Activated effector memory CD4-positive, alpha-beta T cell treated with Interleukin-2 at 50 U/mL for 16 hours (primary cell): ENCODE measurements around the gene PTCD2.
"Not testable (repeated sequence)": the region's sequence is repeated elsewhere in the genome, so short reads cannot be mapped to it uniquely, and the experiment has no call there.

Experiments
- DNase-seq: peaks from one replicate; pipeline ENCODE4 v3.0.0-alpha.2; 2020

The PTCD2 gene

GRCh38 chr5:72319976-72320752 is at the start of gene PTCD2, which contains the start of gene MRPS27:
PTCD2 (plus strand) TSS chr5:72320373; CDS start chr5:72320383, 10 bp downstream.
MRPS27 (minus strand) TSS chr5:72320240; CDS start chr5:72320221, 19 bp downstream.
- peak; percentile 90 for DNase-seq

- no peak for DNase-seq
Measured at GRCh38 chr5:72271702-72272101, 48.5 kb upstream of the PTCD2 start.

GRCh38 chr5:72272398-72272797 is 47.8 kb upstream of the PTCD2 start:
- DNase-seq: no peak

GRCh38 chr5:72273547-72273946 is 46.6 kb upstream of the PTCD2 start:
- DNase-seq: no peak

GRCh38 chr5:72276219-72276752 is 43.9 kb upstream of the PTCD2 start:
- DNase-seq: no peak

GRCh38 chr5:72280581-72281069 is 39.5 kb upstream of the PTCD2 start:
- DNase-seq: no peak

- DNase-seq: no peak
Measured at GRCh38 chr5:72281430-72281763, 38.8 kb upstream of the PTCD2 start.

GRCh38 chr5:72281764-72282499 is 38.2 kb upstream of the PTCD2 start:
- no peak for DNase-seq

GRCh38 chr5:72282878-72283277 is 37.3 kb upstream of the PTCD2 start:
- no peak for DNase-seq

- no peak for DNase-seq
Measured at GRCh38 chr5:72283358-72283757, 36.8 kb upstream of the PTCD2 start.

- DNase-seq: no peak
Measured at GRCh38 chr5:72284559-72285423, 35.4 kb upstream of the PTCD2 start.

GRCh38 chr5:72285424-72285821 is 34.8 kb upstream of the PTCD2 start:
- DNase-seq: no peak

GRCh38 chr5:72286798-72287197 is 33.4 kb upstream of the PTCD2 start:
- DNase-seq: no peak

- no peak for DNase-seq
Measured at GRCh38 chr5:72288924-72289323, 31.2 kb upstream of the PTCD2 start.

- no peak for DNase-seq
Measured at GRCh38 chr5:72290356-72291133, 29.6 kb upstream of the PTCD2 start.

- no peak for DNase-seq
Measured at GRCh38 chr5:72291601-72292000, 28.6 kb upstream of the PTCD2 start.

- no peak for DNase-seq
Measured at GRCh38 chr5:72292411-72292810, 27.8 kb upstream of the PTCD2 start.

GRCh38 chr5:72293495-72294055 is 26.6 kb upstream of the PTCD2 start:
- no peak for DNase-seq

GRCh38 chr5:72294473-72294872 is 25.7 kb upstream of the PTCD2 start:
- DNase-seq: no peak

GRCh38 chr5:72295539-72295938 is 24.6 kb upstream of the PTCD2 start:
- DNase-seq: no peak

- DNase-seq: no peak
Measured at GRCh38 chr5:72296256-72296655, 23.9 kb upstream of the PTCD2 start.

- DNase-seq: not testable (repeated sequence)
Measured at GRCh38 chr5:72298136-72298535, 22.0 kb upstream of the PTCD2 start.
